ENCODE measurements around the gene FARS2. TPM values are rescaled to one million over a fixed set of nuclear protein-coding genes. Genes with fewer than 3 reads are reported as not detected.

FARS2 gene
- total and polyA plus RNA-seq, 7 donors = 10.6 to 17.5 (median 14.4) TPM

- Histone ChIP-seq H3K27ac (no peak overlapping the region), H3K9me3 (no peaks in the 10 kb centered on the region), H3K36me3 (ENCODE audit: insufficient read depth in 1 of 2, low read depth in 1 of 2) (no peaks in the 10 kb centered on the region), H3K4me1 (peaks cover 12% of the 10 kb centered on the region), H3K4me3 (no peak overlapping the region), H3K27me3 (ENCODE audit: insufficient read depth in 3 of 3, low read length in 2 of 3) (no peaks in the 10 kb centered on the region)
- no peak for ATAC-seq
- intact Hi-C loops (cut with DNase I) = no loop called here
- TF ChIP-seq CTCF (IDR thresholded peaks at IDR 0.05) = no peak
- 65 to 77% (median 67%) methylated on average over 6 of the region's 6 CpGs for WGBS, 3 donors
- DNase-seq = no peak
These were observed 67.5 kb downstream of the FARS2 start for GRCh38 chr6:5328800-5329199.

GRCh38 chr6:5331845-5332442 lies 70.6 kb downstream of the FARS2 start:
- intact Hi-C loops (cut with DNase I) = no loop called here
- H3K36me3 ChIP-seq (ENCODE audit: insufficient read depth in 1 of 2, low read depth in 1 of 2) = no peaks in the 10 kb centered on the region

GRCh38 chr6:5333658-5334057 lies 72.3 kb downstream of the FARS2 start:
- Histone ChIP-seq H3K36me3 (ENCODE audit: insufficient read depth in 1 of 2, low read depth in 1 of 2) (no peaks in the 10 kb centered on the region), H3K4me3 (no peak overlapping the region), H3K27me3 (ENCODE audit: insufficient read depth in 3 of 3, low read length in 2 of 3) (no peaks in the 10 kb centered on the region), H3K4me1 (peaks cover 12% of the 10 kb centered on the region), H3K27ac (no peak overlapping the region), H3K9me3 (no peaks in the 10 kb centered on the region)
- no peak for TF ChIP-seq CTCF (IDR thresholded peaks at IDR 0.05)
- no peak for DNase-seq
- 71 to 81% (median 72%) methylated on average over 3 of the region's 3 CpGs for WGBS, 3 donors
- ATAC-seq = peak in 1 of 4 donors; percentile 35
- intact Hi-C loops (cut with DNase I) = no loop called here

More at GRCh38 chr6:5331845-5332442, 70.6 kb downstream of the FARS2 start:
- ATAC-seq (no peak), DNase-seq (no peak)
- no peaks in the 10 kb centered on the region for H3K9me3 ChIP-seq
- no peak overlapping the region for H3K4me3 ChIP-seq
- H3K4me1 ChIP-seq = peaks cover 12% of the 10 kb centered on the region
- H3K27ac ChIP-seq = no peak overlapping the region
- 40 to 69% (median 51%) methylated on average over 5 of the region's 5 CpGs for WGBS, 3 donors
- TF ChIP-seq CTCF (IDR thresholded peaks at IDR 0.05) = no peak
- H3K27me3 ChIP-seq (ENCODE audit: insufficient read depth in 3 of 3, low read length in 2 of 3) = no peaks in the 10 kb centered on the region

- H3K27me3 ChIP-seq (ENCODE audit: insufficient read depth in 3 of 3, low read length in 2 of 3) = no peaks in the 10 kb centered on the region
- H3K4me3 ChIP-seq = no peak overlapping the region
- TF ChIP-seq CTCF (IDR thresholded peaks at IDR 0.05) = no peak
- ATAC-seq (no peak), DNase-seq (no peak)
- intact Hi-C loops (cut with DNase I) = no loop called here
- no peaks in the 10 kb centered on the region for H3K9me3 ChIP-seq
- H3K36me3 ChIP-seq (ENCODE audit: insufficient read depth in 1 of 2, low read depth in 1 of 2) = no peaks in the 10 kb centered on the region
- peaks cover 12% of the 10 kb centered on the region for H3K4me1 ChIP-seq
- no peak overlapping the region for H3K27ac ChIP-seq
- WGBS, 3 donors = 68 to 71% (median 71%) methylated on average over 1 of the region's 1 CpG
These were observed 73.0 kb downstream of the FARS2 start for GRCh38 chr6:5334341-5334740.

GRCh38 chr6:5335020-5335419 lies 73.7 kb downstream of the FARS2 start:
- Histone ChIP-seq H3K9me3 (no peaks in the 10 kb centered on the region), H3K27me3 (ENCODE audit: insufficient read depth in 3 of 3, low read length in 2 of 3) (no peaks in the 10 kb centered on the region), H3K36me3 (ENCODE audit: insufficient read depth in 1 of 2, low read depth in 1 of 2) (no peaks in the 10 kb centered on the region), H3K27ac (no peak overlapping the region), H3K4me3 (no peak overlapping the region), H3K4me1 (peaks cover 12% of the 10 kb centered on the region)
- no peak for TF ChIP-seq CTCF (IDR thresholded peaks at IDR 0.05)
- 65 to 78% (median 73%) methylated on average over 3 of the region's 3 CpGs for WGBS, 3 donors
- intact Hi-C loops (cut with DNase I) = no loop called here
- DNase-seq (no peak), ATAC-seq (no peak)
